Endothelial cell (in vitro differentiated cells): ENCODE measurements around the gene DOK6. TPM values are rescaled to one million over a fixed set of nuclear protein-coding genes. Genes with fewer than 3 reads are reported as not detected.

Source experiments
- DNase-seq: peaks from one replicate; pipeline ENCODE4 v3.0.0; 2021; ENCODE audit warnings: low spot score
- H3K27ac Mint-ChIP-seq: one replicate; pipeline ENCODE4 v1.8.0; 2021; ENCODE audit warnings: mixed read lengths, inconsistent platforms; ENCODE audit not compliant: unreplicated experiment
- H3K27me3 Mint-ChIP-seq: one replicate; pipeline ENCODE4 v1.8.0; 2021; ENCODE audit warnings: mild to moderate bottlenecking, moderate library complexity, mixed read lengths, inconsistent platforms; ENCODE audit not compliant: unreplicated experiment
- H3K36me3 Mint-ChIP-seq: one replicate; pipeline ENCODE4 v1.8.0; 2021; ENCODE audit warnings: mild to moderate bottlenecking, low read depth, mixed read lengths, inconsistent platforms; ENCODE audit not compliant: unreplicated experiment
- H3K4me1 Mint-ChIP-seq: one replicate; pipeline ENCODE4 v1.8.0; 2021; ENCODE audit warnings: mild to moderate bottlenecking, mixed read lengths, inconsistent platforms; ENCODE audit not compliant: unreplicated experiment
- H3K4me3 Mint-ChIP-seq: one replicate; pipeline ENCODE4 v1.8.0; 2021; ENCODE audit warnings: mild to moderate bottlenecking, mixed read lengths, inconsistent platforms; ENCODE audit not compliant: unreplicated experiment
- H3K9me3 Mint-ChIP-seq: one replicate; pipeline ENCODE4 v1.8.0; 2021; ENCODE audit warnings: mixed read lengths, inconsistent platforms; ENCODE audit not compliant: unreplicated experiment
- CTCF ChIP-seq: fragments of 200-600 bp; sonication (generic); IDR thresholded peaks from one replicate; pipeline ENCODE4 v1.5.0; 2021; ENCODE audit warnings: antibody characterized with exemption; ENCODE audit not compliant: unreplicated experiment
- total RNA-seq: library from RNA; stranded (reverse); fragmentation: NEBNext Ultra II Directional; extraction: Animal tissue kit (Norgen Biotek cat#: 25700); gene quantifications from one replicate; pipeline ENCODE4 v1.2.1, GENCODE V29; 2021; ENCODE audit not compliant: unreplicated experiment

The DOK6 gene
- total RNA-seq, 1 donor from 2014 or later, result 2.2 TPM

DNA sequence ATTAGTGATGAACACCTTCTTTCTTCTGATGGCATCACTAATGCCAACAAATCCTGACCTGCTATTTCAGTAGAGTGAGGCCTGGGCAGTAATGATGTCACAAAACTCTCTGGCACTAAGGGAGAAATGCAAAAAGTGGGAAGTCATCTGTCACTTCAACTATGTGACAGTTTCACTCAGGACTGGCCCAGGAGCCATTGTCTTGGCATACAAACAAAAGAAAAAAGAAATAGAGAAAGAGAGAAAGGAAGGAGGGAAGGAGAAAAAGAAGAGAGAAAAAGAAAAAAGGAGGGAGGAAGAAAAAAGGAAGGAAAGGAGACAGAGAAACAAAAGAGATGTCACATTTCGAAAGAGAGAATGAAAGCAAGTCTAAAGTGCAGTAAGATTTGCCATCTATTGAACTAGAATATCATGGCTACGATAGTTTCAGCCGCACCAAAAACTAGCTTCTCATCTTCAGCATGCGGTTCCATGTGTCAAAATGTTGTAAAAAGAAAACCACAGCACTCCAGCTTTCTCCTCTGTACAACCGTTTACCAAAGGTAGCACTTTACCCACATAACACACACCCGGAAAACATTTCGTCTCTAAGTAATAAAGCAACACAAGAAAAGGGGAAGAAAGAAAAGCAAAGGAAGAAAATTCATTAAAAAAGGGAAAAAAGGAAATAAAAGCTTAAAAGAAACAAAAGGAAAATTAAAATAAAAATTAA lies 496.9 kb downstream of the DOK6 start:
- no peak for DNase-seq
- H3K36me3 Mint-ChIP-seq, result no peaks in the 10 kb centered on the region
- peaks cover 2% of the 10 kb centered on the region for H3K4me1 Mint-ChIP-seq
- no peak for TF ChIP-seq CTCF
- no peaks in the 10 kb centered on the region for H3K9me3 Mint-ChIP-seq
- peaks cover 1% of the 10 kb centered on the region for H3K27me3 Mint-ChIP-seq
- no peak overlapping the region for H3K4me3 Mint-ChIP-seq
- H3K27ac Mint-ChIP-seq, result no peak overlapping the region

GRCh38 chr18:69898241-69898861 lies 497.7 kb downstream of the DOK6 start:
- TF ChIP-seq CTCF, result no peak
- H3K4me1 Mint-ChIP-seq, result peaks cover 2% of the 10 kb centered on the region
- H3K27ac Mint-ChIP-seq, result no peak overlapping the region
- H3K9me3 Mint-ChIP-seq, result no peaks in the 10 kb centered on the region
- DNase-seq, result no peak
- no peaks in the 10 kb centered on the region for H3K36me3 Mint-ChIP-seq
- H3K27me3 Mint-ChIP-seq, result peaks cover 1% of the 10 kb centered on the region
- no peak overlapping the region for H3K4me3 Mint-ChIP-seq
